ENCODE results near the gene NUP35. TPM values are rescaled to one million over a fixed set of nuclear protein-coding genes. Genes with fewer than 3 reads are reported as not detected.
"Not testable (repeated sequence)": the region's sequence is repeated elsewhere in the genome, so short reads cannot be mapped to it uniquely, and the experiment has no call there.

NUP35 gene
- total and polyA plus RNA-seq, 2 experiments from 2014 or later = 15.7 to 22.6 TPM

- H3K9me2 ChIP-seq (replicated peaks; ENCODE audit: insufficient read depth) = no peaks in the 10 kb centered on the region
- DNase-seq (ENCODE audit: low spot score) = no peak
- H3K4me1 ChIP-seq (ENCODE audit: insufficient read depth) = no peaks in the 10 kb centered on the region
- H3K36me3 ChIP-seq (replicated peaks; ENCODE audit: insufficient read depth, low read depth) = no peaks in the 10 kb centered on the region
- 75% methylated on average over 6 of the region's 6 CpGs for WGBS (ENCODE audit: low lambda C conversion rate, missing lambda C conversion rate)
- H3K4me2 ChIP-seq = no peak overlapping the region
- no peak overlapping the region for H3K27ac ChIP-seq
- no peaks in the 10 kb centered on the region for H4K20me1 ChIP-seq (ENCODE audit: insufficient read depth, poor library complexity, severe bottlenecking)
- H3K4me3 ChIP-seq = no peak overlapping the region
- H3K27me3 ChIP-seq = no peaks in the 10 kb centered on the region
- H3K9me3 ChIP-seq (ENCODE audit: low read depth) = peaks cover 2% of the 10 kb centered on the region
- no peak for TF ChIP-seq CTCF (IDR thresholded peaks at IDR 0.05; ENCODE audit: poor library complexity)
- TF ChIP-seq EZH2phosphoT487 (IDR thresholded peaks at IDR 0.05; ENCODE audit: low read depth, severe bottlenecking, unreplicated experiment) = no peak
- no peak for TF ChIP-seq EZH2 (IDR thresholded peaks at IDR 0.05; ENCODE audit: borderline replicate concordance)
- peaks cover 4% of the 10 kb centered on the region for H3K79me2 ChIP-seq
- H2AFZ ChIP-seq = no peak overlapping the region
These were observed 39.8 kb downstream of the NUP35 start for GRCh38 chr2:183163821-183164649.

GRCh38 chr2:183164650-183165015, 40.4 kb downstream of the NUP35 start:
- no peak overlapping the region for H3K4me2 ChIP-seq
- no peak for TF ChIP-seq EZH2phosphoT487 (IDR thresholded peaks at IDR 0.05; ENCODE audit: low read depth, severe bottlenecking, unreplicated experiment)
- TF ChIP-seq CTCF (IDR thresholded peaks at IDR 0.05; ENCODE audit: poor library complexity) = no peak
- TF ChIP-seq EZH2 (IDR thresholded peaks at IDR 0.05; ENCODE audit: borderline replicate concordance) = no peak
- no peaks in the 10 kb centered on the region for H4K20me1 ChIP-seq (ENCODE audit: insufficient read depth, poor library complexity, severe bottlenecking)
- no peaks in the 10 kb centered on the region for H3K4me1 ChIP-seq (ENCODE audit: insufficient read depth)
- no peaks in the 10 kb centered on the region for H3K27me3 ChIP-seq
- WGBS (ENCODE audit: low lambda C conversion rate, missing lambda C conversion rate) = 99% methylated on average over 4 of the region's 4 CpGs
- no peak overlapping the region for H2AFZ ChIP-seq
- H3K36me3 ChIP-seq (replicated peaks; ENCODE audit: insufficient read depth, low read depth) = no peaks in the 10 kb centered on the region
- DNase-seq (ENCODE audit: low spot score) = no peak
- H3K9me2 ChIP-seq (replicated peaks; ENCODE audit: insufficient read depth) = no peaks in the 10 kb centered on the region
- no peak overlapping the region for H3K27ac ChIP-seq
- H3K4me3 ChIP-seq = no peak overlapping the region
- peaks cover 6% of the 10 kb centered on the region for H3K79me2 ChIP-seq
- peaks cover 2% of the 10 kb centered on the region for H3K9me3 ChIP-seq (ENCODE audit: low read depth)

GRCh38 chr2:183166210-183166609, 42.0 kb downstream of the NUP35 start:
- H2AFZ ChIP-seq = no peak overlapping the region
- TF ChIP-seq EZH2phosphoT487 (IDR thresholded peaks at IDR 0.05; ENCODE audit: low read depth, severe bottlenecking, unreplicated experiment) = no peak
- no peak for TF ChIP-seq EZH2 (IDR thresholded peaks at IDR 0.05; ENCODE audit: borderline replicate concordance)
- 96% methylated on average over 3 of the region's 3 CpGs for WGBS (ENCODE audit: low lambda C conversion rate, missing lambda C conversion rate)
- no peak overlapping the region for H3K27ac ChIP-seq
- DNase-seq (ENCODE audit: low spot score) = no peak
- peaks cover 2% of the 10 kb centered on the region for H3K9me3 ChIP-seq (ENCODE audit: low read depth)
- H3K27me3 ChIP-seq = no peaks in the 10 kb centered on the region
- no peak overlapping the region for H3K4me3 ChIP-seq
- H3K4me2 ChIP-seq = no peak overlapping the region
- H4K20me1 ChIP-seq (ENCODE audit: insufficient read depth, poor library complexity, severe bottlenecking) = no peaks in the 10 kb centered on the region
- peaks cover 6% of the 10 kb centered on the region for H3K79me2 ChIP-seq
- no peaks in the 10 kb centered on the region for H3K9me2 ChIP-seq (replicated peaks; ENCODE audit: insufficient read depth)
- no peaks in the 10 kb centered on the region for H3K4me1 ChIP-seq (ENCODE audit: insufficient read depth)
- no peaks in the 10 kb centered on the region for H3K36me3 ChIP-seq (replicated peaks; ENCODE audit: insufficient read depth, low read depth)

- not testable (repeated sequence) for H3K4me2 ChIP-seq; H3K9me3 ChIP-seq (ENCODE audit: low read depth); DNase-seq (ENCODE audit: low spot score); H4K20me1 ChIP-seq (ENCODE audit: insufficient read depth, poor library complexity, severe bottlenecking); H3K4me1 ChIP-seq (ENCODE audit: insufficient read depth); H3K79me2 ChIP-seq; H2AFZ ChIP-seq; H3K9me2 ChIP-seq (replicated peaks; ENCODE audit: insufficient read depth); H3K27me3 ChIP-seq; H3K36me3 ChIP-seq (replicated peaks; ENCODE audit: insufficient read depth, low read depth); H3K4me3 ChIP-seq; H3K27ac ChIP-seq
- WGBS (ENCODE audit: low lambda C conversion rate, missing lambda C conversion rate) = 89% methylated on average over 5 of the region's 5 CpGs
These were observed 42.7 kb downstream of the NUP35 start for GRCh38 chr2:183166976-183167375.

Data from hepatocyte (in vitro differentiated cells).